GM18498 (cell line): ENCODE data around the gene NELFCD.
A peak's percentile ranks its signal among the peaks of the same experiment; 100 is the strongest.
"Not testable (repeated sequence)": the region's sequence is repeated elsewhere in the genome, so short reads cannot be mapped to it uniquely, and the experiment has no call there.

Experiments
- ATAC-seq: cut with Tn5 transposase; IDR thresholded peaks from one replicate; pipeline ENCODE4 v1.9.1; 2021; ENCODE audit warnings: mild to moderate bottlenecking, moderate library complexity; ENCODE audit not compliant: unreplicated experiment

NELFCD gene

GRCh38 chr20:59007665-59008511 is 26.8 kb downstream of the NELFCD start:
- peak; percentile 37 for ATAC-seq

DNA sequence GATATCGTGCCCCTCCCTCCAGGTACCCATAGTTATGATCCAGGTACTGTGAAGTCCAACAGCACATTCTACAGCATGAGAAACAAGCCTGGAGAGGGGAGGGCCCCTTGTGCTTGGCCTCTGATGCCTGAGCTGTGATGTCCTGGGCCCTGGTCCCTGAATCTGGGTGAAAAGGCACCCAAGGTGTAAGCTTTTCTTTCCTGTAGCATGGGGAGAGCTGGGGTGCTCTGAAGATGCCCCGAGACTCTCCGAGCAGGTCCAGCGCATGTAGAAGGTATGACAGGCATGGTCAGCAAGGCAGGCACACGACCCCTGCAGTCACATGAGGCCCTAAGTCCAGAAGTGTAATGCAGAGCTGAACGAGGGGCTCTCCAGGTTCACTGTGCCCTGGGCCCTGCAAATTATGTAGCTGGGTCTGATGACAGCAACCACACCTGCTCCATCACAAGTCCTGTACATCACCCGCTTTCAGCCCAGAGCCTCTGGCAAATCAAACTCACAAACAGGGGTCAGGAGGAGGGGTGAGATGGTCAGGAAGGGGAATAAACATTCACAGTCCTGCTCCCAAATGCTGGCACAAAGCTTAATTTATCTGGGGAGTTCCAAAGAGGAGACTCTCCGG is 27.8 kb downstream of the NELFCD start:
- no peak for ATAC-seq

GRCh38 chr20:59010321-59010994 is 29.4 kb downstream of the NELFCD start:
- no peak for ATAC-seq

GRCh38 chr20:59010995-59011873 is 30.2 kb downstream of the NELFCD start:
- no peak for ATAC-seq

GRCh38 chr20:59011874-59012157 is 30.8 kb downstream of the NELFCD start:
- ATAC-seq: not testable (repeated sequence)

DNA sequence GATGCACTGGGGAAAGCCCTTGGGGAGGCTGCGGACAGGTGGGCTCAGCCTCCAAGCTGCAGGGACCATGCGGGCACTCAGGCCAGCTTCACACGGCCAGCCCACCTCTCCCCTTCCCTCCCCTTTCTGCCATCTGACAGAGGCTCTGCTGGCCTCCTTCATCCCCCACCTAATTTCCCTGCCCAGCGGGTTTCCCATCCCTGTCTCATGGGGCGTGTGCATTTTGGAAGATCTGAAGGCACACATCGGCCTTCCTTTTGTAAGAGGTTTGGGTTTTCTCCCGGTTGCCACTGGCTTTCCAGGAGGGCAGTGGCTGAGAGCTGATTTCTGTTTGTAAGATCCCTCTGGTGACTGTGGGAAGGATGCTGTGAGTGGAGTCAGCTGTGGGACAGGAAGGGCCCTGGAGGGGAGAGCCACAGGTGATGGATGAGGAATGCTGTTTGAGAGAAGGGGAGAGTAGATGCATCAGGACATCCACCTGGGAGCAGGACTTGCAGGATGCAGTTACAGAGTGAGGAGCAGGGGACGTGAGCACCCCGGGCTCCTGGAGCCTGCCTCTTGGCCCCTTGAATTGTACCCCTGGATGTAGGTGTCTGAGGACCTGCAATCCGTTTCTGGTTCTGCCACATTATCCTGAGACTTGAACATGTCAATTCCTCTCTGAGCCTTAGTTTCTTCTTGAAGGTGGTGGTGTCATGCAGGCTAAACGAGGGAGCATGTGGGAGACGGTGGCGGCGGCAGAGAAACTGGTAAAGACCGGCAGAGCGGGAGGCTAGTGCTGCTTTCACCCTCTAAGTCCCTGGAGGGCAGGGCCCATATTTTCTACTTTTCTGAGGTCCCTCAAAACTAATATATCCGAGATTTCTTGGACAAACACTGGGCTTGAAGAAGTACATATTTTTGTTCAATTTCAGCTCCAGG is 32.2 kb downstream of the NELFCD start:
- ATAC-seq: no peak

DNA sequence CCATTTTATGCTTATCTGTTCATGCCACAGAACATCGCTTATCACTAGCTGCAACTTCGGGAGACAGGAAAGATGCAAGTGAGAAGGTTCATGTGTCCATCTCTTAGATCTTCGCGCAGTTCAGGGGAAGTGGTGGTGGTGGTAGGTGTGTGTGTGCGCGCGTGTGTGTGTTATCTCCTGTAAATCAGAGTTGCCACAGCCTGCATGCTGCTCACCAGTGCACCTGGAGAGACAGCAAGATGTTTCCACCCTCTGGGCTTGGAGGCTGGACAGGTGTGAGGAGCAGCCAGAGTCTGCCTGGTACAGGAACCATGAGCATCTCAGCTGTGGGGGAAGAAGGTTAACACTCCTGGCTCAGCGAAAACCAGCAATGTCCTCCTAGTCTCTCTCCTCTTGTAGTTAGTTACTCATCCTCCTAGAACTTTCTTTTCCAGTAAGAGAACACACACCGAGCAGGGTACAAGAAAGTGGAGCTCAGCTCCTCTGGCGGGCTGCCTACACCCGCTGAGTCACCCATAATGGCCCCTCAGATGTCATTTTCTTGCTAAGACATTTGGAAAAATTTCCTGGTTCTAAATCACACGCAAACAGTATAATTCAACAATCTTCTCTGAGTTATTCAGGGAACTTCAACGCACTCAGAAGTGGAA is 33.0 kb downstream of the NELFCD start:
- no peak for ATAC-seq

GRCh38 chr20:59014680-59015389 is 33.8 kb downstream of the NELFCD start:
- ATAC-seq: no peak

GRCh38 chr20:59015411-59015810 is 34.4 kb downstream of the NELFCD start:
- ATAC-seq: no peak

GRCh38 chr20:59015812-59016711 is 35.0 kb downstream of the NELFCD start:
- no peak for ATAC-seq

- no peak for ATAC-seq
Measured at GRCh38 chr20:59016795-59017492, 35.9 kb downstream of the NELFCD start.

DNA sequence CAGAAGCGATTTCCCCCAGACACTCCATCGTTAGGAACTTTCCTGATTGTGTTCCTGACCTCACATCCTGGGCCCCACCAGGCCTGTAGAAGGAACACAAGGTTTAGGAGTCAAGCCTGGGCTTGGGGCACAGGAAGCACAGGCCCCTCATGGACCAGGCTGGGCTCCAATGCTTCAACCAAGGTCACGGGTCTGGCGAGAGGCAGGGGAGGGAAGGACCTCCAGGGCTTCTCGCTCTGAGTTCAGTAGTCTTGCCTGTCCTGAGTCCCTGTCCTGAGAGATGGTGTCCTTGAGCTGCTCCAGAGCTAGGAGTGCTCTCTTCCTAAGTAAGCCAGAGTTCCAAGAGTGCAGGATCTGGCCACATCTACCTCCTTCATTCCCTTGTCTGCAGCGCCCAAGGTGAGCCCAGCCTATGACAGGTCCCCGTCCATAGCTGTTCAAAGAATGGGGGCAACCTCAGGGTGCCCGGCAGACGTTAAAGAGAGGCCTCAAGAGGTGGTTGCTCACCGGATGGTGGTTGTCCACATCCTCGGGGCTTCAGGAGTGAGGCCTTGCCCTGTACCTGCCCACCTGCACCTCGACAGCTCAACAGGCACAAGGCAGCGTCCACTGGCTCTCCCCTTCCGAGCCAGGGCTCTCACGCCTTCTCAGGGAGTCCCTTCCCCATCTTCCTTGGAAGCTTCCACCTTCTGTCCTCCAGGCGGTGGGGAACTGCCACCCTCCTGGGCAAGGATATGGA is 36.6 kb downstream of the NELFCD start:
- ATAC-seq: no peak

DNA sequence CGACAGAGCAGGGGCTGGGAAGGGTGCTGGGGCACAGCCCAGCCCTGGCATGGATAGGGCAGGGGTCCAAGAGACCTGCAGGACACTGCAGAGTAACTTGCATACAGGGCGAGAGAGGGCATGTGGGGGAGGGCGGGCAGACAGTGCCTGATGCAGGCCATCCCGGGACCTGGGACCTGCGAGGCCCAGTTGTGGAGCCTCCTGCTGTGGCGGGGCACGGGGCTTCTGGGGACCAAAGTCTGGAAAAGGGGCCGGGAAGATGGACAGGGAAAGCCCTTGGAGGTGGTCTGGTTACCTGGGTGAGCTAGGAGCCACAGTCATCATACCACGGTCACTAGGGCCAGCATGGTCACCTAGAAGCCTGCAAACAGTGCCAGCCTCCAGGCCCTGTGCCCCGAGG is 37.8 kb downstream of the NELFCD start:
- ATAC-seq: no peak

GRCh38 chr20:59019217-59019616 is 38.2 kb downstream of the NELFCD start, which contains the start of gene TUBB1:
Gene TUBB1 (plus strand): TSS chr20:59019429. CDS start chr20:59019523, 94 bp downstream.
- ATAC-seq: no peak

DNA sequence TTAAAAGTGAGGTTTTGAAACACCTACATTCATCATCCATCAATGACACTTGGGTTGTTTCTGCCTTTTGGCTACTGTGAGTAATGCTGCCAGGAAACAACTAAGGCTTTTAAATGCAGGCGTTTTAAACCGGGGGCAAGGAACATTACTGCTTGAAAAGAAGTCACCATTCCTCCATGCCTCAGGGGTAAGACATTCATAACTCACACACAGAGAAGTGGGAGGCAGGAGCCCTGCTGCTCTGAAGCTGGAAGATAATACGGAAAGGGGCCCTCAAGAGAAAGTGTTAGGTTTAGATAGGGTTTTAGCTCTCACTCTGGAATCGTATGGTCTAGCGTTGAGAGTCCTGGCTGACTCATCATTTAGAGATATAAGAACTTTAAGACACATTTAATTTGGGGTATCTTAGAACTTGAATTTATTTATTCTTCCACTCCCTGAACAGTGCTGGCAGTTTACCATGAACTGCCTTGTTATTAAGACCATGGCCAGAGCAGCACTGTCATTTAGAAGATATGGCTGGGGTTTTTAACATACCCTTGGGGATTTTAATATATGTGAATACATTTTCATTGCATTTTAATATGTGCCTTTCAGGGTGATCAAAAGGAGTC is 40.0 kb downstream of the NELFCD start:
- no peak for ATAC-seq

- ATAC-seq: no peak
Measured at GRCh38 chr20:59022754-59023153, 41.7 kb downstream of the NELFCD start.
